Measurements from ENCODE around the gene SDR9C7.
"Not testable (repeated sequence)": the region's sequence is repeated elsewhere in the genome, so short reads cannot be mapped to it uniquely, and the experiment has no call there.

The SDR9C7 gene

GRCh38 chr12:56914256-56914655, 20.0 kb downstream of the SDR9C7 start:
- no peak for DNase-seq

- not testable (repeated sequence) for DNase-seq
Measured at GRCh38 chr12:56909403-56909802, 24.8 kb downstream of the SDR9C7 start.

- DNase-seq, result no peak
Measured at GRCh38 chr12:56908136-56908535, 26.1 kb downstream of the SDR9C7 start.

- no peak for DNase-seq
Measured at GRCh38 chr12:56905852-56906251, 28.4 kb downstream of the SDR9C7 start.

GRCh38 chr12:56903374-56903773, 30.8 kb downstream of the SDR9C7 start:
- no peak for DNase-seq

- not testable (repeated sequence) for DNase-seq
Measured at GRCh38 chr12:56901313-56901712, 32.9 kb downstream of the SDR9C7 start.

- no peak for DNase-seq
Measured at GRCh38 chr12:56900583-56900982, 33.6 kb downstream of the SDR9C7 start.

- DNase-seq, result no peak
Measured at GRCh38 chr12:56898938-56899337, 35.3 kb downstream of the SDR9C7 start.

- DNase-seq, result no peak
Measured at GRCh38 chr12:56897844-56898361, 36.3 kb downstream of the SDR9C7 start.

GRCh38 chr12:56896082-56896481, 38.1 kb downstream of the SDR9C7 start:
- DNase-seq, result no peak

- no peak for DNase-seq
Measured at GRCh38 chr12:56894698-56895368, 39.4 kb downstream of the SDR9C7 start.

- not testable (repeated sequence) for DNase-seq
Measured at GRCh38 chr12:56891885-56892284, 42.3 kb downstream of the SDR9C7 start.

- DNase-seq, result no peak
Measured at GRCh38 chr12:56886319-56886718, 47.9 kb downstream of the SDR9C7 start.

- no peak for DNase-seq
Measured at GRCh38 chr12:56885316-56885715, 48.9 kb downstream of the SDR9C7 start.

GRCh38 chr12:56884421-56884820, 49.8 kb downstream of the SDR9C7 start:
- DNase-seq, result no peak

GRCh38 chr12:56882407-56882806, 51.8 kb downstream of the SDR9C7 start:
- not testable (repeated sequence) for DNase-seq

GRCh38 chr12:56880125-56880992, 53.8 kb downstream of the SDR9C7 start:
- no peak for DNase-seq

GRCh38 chr12:56879240-56880124, 54.7 kb downstream of the SDR9C7 start:
- not testable (repeated sequence) for DNase-seq

GRCh38 chr12:56878010-56878339, 56.2 kb downstream of the SDR9C7 start:
- DNase-seq, result no peak

GRCh38 chr12:56877195-56878009, 56.8 kb downstream of the SDR9C7 start:
- DNase-seq, result no peak

- DNase-seq, result no peak
Measured at GRCh38 chr12:56874821-56875220, 59.4 kb downstream of the SDR9C7 start.

GRCh38 chr12:56873382-56873781, 60.8 kb downstream of the SDR9C7 start:
- no peak for DNase-seq

Data from NCI-H187 treated with DMSO at 0.1 percent for 48 hours (cell line).